Measurements from ENCODE around the gene IL12A.

DNA sequence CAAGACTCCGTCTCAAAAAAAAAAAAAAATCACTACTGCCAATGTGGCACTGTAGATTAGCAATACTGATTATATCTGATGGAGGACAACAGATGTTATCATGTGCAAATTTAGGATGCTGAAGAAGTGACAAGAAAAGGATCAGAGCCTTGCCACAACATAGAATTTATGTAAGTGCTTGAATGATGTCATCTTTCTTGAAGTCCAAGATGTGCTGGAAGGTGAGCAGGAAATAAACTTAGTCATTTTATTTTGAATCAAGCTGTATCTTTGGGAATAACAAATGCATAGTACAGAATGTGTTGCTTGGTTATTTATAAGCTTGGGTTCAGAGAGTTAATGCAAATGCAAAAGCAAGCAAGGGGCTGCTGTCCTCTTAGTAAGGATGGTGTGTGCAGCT, 47.1 kb downstream of the IL12A start:
- TF ChIP-seq, protein P1, sequence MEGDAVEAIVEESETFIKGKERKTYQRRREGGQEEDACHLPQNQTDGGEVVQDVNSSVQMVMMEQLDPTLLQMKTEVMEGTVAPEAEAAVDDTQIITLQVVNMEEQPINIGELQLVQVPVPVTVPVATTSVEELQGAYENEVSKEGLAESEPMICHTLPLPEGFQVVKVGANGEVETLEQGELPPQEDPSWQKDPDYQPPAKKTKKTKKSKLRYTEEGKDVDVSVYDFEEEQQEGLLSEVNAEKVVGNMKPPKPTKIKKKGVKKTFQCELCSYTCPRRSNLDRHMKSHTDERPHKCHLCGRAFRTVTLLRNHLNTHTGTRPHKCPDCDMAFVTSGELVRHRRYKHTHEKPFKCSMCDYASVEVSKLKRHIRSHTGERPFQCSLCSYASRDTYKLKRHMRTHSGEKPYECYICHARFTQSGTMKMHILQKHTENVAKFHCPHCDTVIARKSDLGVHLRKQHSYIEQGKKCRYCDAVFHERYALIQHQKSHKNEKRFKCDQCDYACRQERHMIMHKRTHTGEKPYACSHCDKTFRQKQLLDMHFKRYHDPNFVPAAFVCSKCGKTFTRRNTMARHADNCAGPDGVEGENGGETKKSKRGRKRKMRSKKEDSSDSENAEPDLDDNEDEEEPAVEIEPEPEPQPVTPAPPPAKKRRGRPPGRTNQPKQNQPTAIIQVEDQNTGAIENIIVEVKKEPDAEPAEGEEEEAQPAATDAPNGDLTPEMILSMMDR (IDR thresholded peaks at IDR 0.05) = no peak
- no peak for TF ChIP-seq POLR2A (IDR thresholded peaks at IDR 0.05)
